Panc1 (cell line): Measurements from ENCODE around the gene SMAD1. TPM values are rescaled to one million over a fixed set of nuclear protein-coding genes. Genes with fewer than 3 reads are reported as not detected.

ENCODE experiments used
- ATAC-seq: fragments of 200-7000 bp; cut with Tn5 transposase; 2 replicates; pipeline ENCODE4 v1.9.1; 2020; ENCODE audit warnings: mild to moderate bottlenecking, moderate library complexity
- Bru-seq: library from RNA; stranded (reverse); fragments of 400-500 nt; gene quantifications from one replicate; lab custom pipeline; 2021; lab: Mats Ljungman, UMichigan
- BruChase-seq, 2 experiments: library from RNA; stranded (reverse); fragments of 400-500 nt; gene quantifications; one replicate each; lab custom pipeline; 2021; lab: Mats Ljungman, UMichigan
- BruUV-seq: library from RNA; stranded (reverse); fragments of 400-500 nt; replicated peaks from 2 replicates; lab custom pipeline; 2021; lab: Mats Ljungman, UMichigan
- CTCF ChIA-PET: fragments of 300-600 bp; sonication (Branson Sonifier 250); formaldehyde crosslinking; loops from one replicate; lab custom pipeline; 2022; ENCODE audit warnings: antibody characterized with exemption; lab: Charles Lee
- POLR2A ChIA-PET: fragments of 300-600 bp; sonication (Branson Sonifier 250); formaldehyde crosslinking; loops from one replicate; lab custom pipeline; 2022; ENCODE audit warnings: antibody characterized with exemption; lab: Charles Lee
- DNase-seq: peaks from one replicate; pipeline ENCODE4 v3.0.0-alpha.2; 2010; ENCODE audit warnings: low read depth, low spot score
- H3K27ac ChIP-seq: 2 replicates; pipeline ENCODE4 v1.5.1; 2011; ENCODE audit warnings: mild to moderate bottlenecking, low read length, inconsistent platforms
- H3K27me3 ChIP-seq: fragments of 200-500 bp; sonication (Bioruptor generic); 2 replicates; pipeline ENCODE4 v1.6.0; 2014; ENCODE audit warnings: low read length, inconsistent platforms; ENCODE audit not compliant: control insufficient read depth, insufficient read depth
- H3K36me3 ChIP-seq: fragments of 200-500 bp; sonication (Bioruptor generic); 2 replicates; pipeline ENCODE4 v1.5.1; 2014; ENCODE audit warnings: inconsistent platforms, mild to moderate bottlenecking, low read length, moderate library complexity; ENCODE audit not compliant: control insufficient read depth, insufficient read depth
- H3K4me1 ChIP-seq: 2 replicates; pipeline ENCODE4 v1.5.1; 2011; ENCODE audit warnings: inconsistent platforms, mild to moderate bottlenecking, low read length, moderate library complexity; ENCODE audit not compliant: control insufficient read depth, insufficient read depth
- H3K4me3 ChIP-seq, 2 experiments: 2 replicates each; pipeline ENCODE4 v1.5.1; 2011 to 2012; ENCODE audit warnings: low read depth in 2 of 2, low read length in 2 of 2, mild to moderate bottlenecking in 2 of 2, inconsistent platforms in 1 of 2, moderate library complexity in 1 of 2
- H3K9me3 ChIP-seq: fragments of 200-500 bp; sonication (Bioruptor generic); 2 replicates; pipeline ENCODE4 v1.5.1; 2014; ENCODE audit warnings: low read depth, mild to moderate bottlenecking, inconsistent platforms, low read length, moderate library complexity; ENCODE audit not compliant: control insufficient read depth, insufficient read depth
- CTCF ChIP-seq: fragments of 450-650 bp; IDR thresholded peaks from 2 replicates; pipeline ENCODE4 v1.5.1; 2017; ENCODE audit warnings: mild to moderate bottlenecking
- POLR2AphosphoS5 ChIP-seq: IDR thresholded peaks from 2 replicates; pipeline ENCODE4 v1.6.1; 2012; ENCODE audit warnings: mild to moderate bottlenecking, low read depth, low read length, moderate library complexity
- REST ChIP-seq, 2 experiments: IDR thresholded peaks; 2 replicates each; pipeline ENCODE4 v1.6.1; 2011 to 2012; ENCODE audit warnings: low read depth in 2 of 2, control low read depth in 1 of 2, low read length in 1 of 2, mild to moderate bottlenecking in 1 of 2, moderate library complexity in 1 of 2; ENCODE audit not compliant: insufficient read depth in 1 of 2
- SIN3A ChIP-seq: IDR thresholded peaks from 2 replicates; pipeline ENCODE4 v1.6.1; 2012; ENCODE audit warnings: low read depth, mild to moderate bottlenecking, low read length, moderate library complexity, borderline replicate concordance; ENCODE audit not compliant: insufficient read depth
- TCF7L2 ChIP-seq: IDR thresholded peaks from 2 replicates; pipeline ENCODE4 v1.6.1; 2011; ENCODE audit warnings: mild to moderate bottlenecking, low read depth, low read length, inconsistent platforms
- in situ Hi-C: cut with HindIII; loops from 2 replicates; pipeline ENCODE4 v1.10.0; 2016; ENCODE audit warnings: low sequenced_read_pairs, low pct_unique_long_range_greater_than_20kb
- intact Hi-C: fragments of 100-400 bp; cut with micrococcal nuclease; formaldehyde crosslinking; loops from one replicate; pipeline ENCODE4 v1.10.0; 2022; ENCODE audit not compliant: unreplicated experiment
- long read RNA-seq: library from polyadenylated mRNA; unstranded; transcript quantifications from one replicate; pipeline ENCODE4 v2.0.0, GENCODE V29; 2021; ENCODE audit not compliant: unreplicated experiment
- polyA plus RNA-seq: library from polyadenylated mRNA; unstranded; fragments of >200 nt; gene quantifications from one replicate; pipeline ENCODE4 v1.2.1, GENCODE V29; 2012; ENCODE audit warnings: missing spikeins; ENCODE audit not compliant: insufficient read length
- total RNA-seq: library from RNA; stranded (reverse); gene quantifications from one replicate; pipeline ENCODE4 v1.2.1, GENCODE V29; 2021; ENCODE audit not compliant: unreplicated experiment

Gene SMAD1
- total RNA-seq, result 24.1 TPM
- polyA plus RNA-seq, result 15.5 TPM
- percentile 82 among the genes with signal in this experiment for Bru-seq, nascent RNA
- percentile 72 among the genes with signal in this experiment for BruChase-seq, experiment 1, labeled RNA remaining after a 2-hour chase
- percentile 63 among the genes with signal in this experiment for BruChase-seq, experiment 2, labeled RNA remaining after a 6-hour chase
- long read RNA-seq, transcript SMAD1-201 (7 exons, 1,966 nt), result major isoform, 20 of 30 reads
- long read RNA-seq, partial matches to known transcripts, result 4 of 30 reads
- long read RNA-seq, other reads (novel, unspliced or antisense), result 6 of 30 reads

GRCh38 chr4:145481164-145481941 is at the start of gene SMAD1:
TSS of gene SMAD1 (plus strand) at chr4:145481853. CDS start at chr4:145514614, 32,761 bp downstream.
- TF ChIP-seq SIN3A, result no peak; the same call in 1 of the 2 replicates
- 0 out of 2 replicates have a peak, but pooled peaks have one; percentile 14 for TF ChIP-seq TCF7L2
- BruUV-seq, result no TSS peak
- Histone ChIP-seq H3K36me3 (no peaks in the 10 kb centered on the region), H3K4me1 (peaks cover 2% of the 10 kb centered on the region; the same call in 1 of the 2 replicates), H3K27ac (peak within 1 kb of the TSS; percentile 86), H3K27me3 (no peaks in the 10 kb centered on the region), H3K9me3 (no peaks in the 10 kb centered on the region), H3K4me3 (peak within 1 kb of the TSS; percentile 68 to 76)
- ChIA-PET CTCF (interaction anchor here (0.7 kb wide), 1 partner anchor 135 kb away, joined by 12 read pairs; no protein-coding TSS in a partner anchor), POLR2A (no interaction called here)
- in situ Hi-C loops, result no loop called here
- intact Hi-C loops, result loop anchor here (10.0 kb wide), 2 partner anchors 133 to 247 kb away; partner anchors contain the start of gene MMAA
- ATAC-seq, result peak; percentile 93
- no peak for DNase-seq

GRCh38 chr4:145433684-145434083 is 48.0 kb upstream of the SMAD1 start:
- DNase-seq (no peak), ATAC-seq (no peak)
- Histone ChIP-seq H3K27me3 (no peaks in the 10 kb centered on the region), H3K4me1 (no peaks in the 10 kb centered on the region), H3K4me3 (no peak overlapping the region), H3K9me3 (no peaks in the 10 kb centered on the region), H3K27ac (no peak overlapping the region), H3K36me3 (no peaks in the 10 kb centered on the region)
- in situ Hi-C loops (no loop called here), intact Hi-C loops (no loop called here)
- ChIA-PET CTCF (no interaction called here), POLR2A (no interaction called here)
- no TSS peak for BruUV-seq
- TF ChIP-seq REST (IDR thresholded peaks at IDR 0.05; ENCODE audit: insufficient read depth in 1 of 2, low read depth in 2 of 2, low read length in 1 of 2), result no peak
- no peak for TF ChIP-seq CTCF
- no peak for TF ChIP-seq POLR2AphosphoS5
- TF ChIP-seq SIN3A, result no peak
- TF ChIP-seq TCF7L2, result no peak
